Measurements from ENCODE around the gene CHCHD10.

The CHCHD10 gene

GRCh38 chr22:23777776-23778576 lies 10.2 kb upstream of the CHCHD10 start:
- H3K27ac ChIP-seq (ENCODE audit: low read length), result no peak overlapping the region
- no peak overlapping the region for H3K4me3 ChIP-seq (ENCODE audit: low read length)
- H3K9ac ChIP-seq (ENCODE audit: low read length), result no peak overlapping the region
- no peaks in the 10 kb centered on the region for H3K9me3 ChIP-seq (ENCODE audit: control insufficient read depth, low read depth, low read length)
- no peaks in the 10 kb centered on the region for H3K36me3 ChIP-seq (ENCODE audit: control insufficient read depth, low read depth, low read length)
- H3K4me1 ChIP-seq (ENCODE audit: control insufficient read depth, low read depth, low read length), result peaks cover 3% of the 10 kb centered on the region
- peaks cover 16% of the 10 kb centered on the region for H3K27me3 ChIP-seq (ENCODE audit: control insufficient read depth, insufficient read depth, low read length)

- Histone ChIP-seq H3K4me1 (ENCODE audit: control insufficient read depth, low read depth, low read length) (peaks cover 3% of the 10 kb centered on the region), H3K9me3 (ENCODE audit: control insufficient read depth, low read depth, low read length) (no peaks in the 10 kb centered on the region), H3K27ac (ENCODE audit: low read length) (no peak overlapping the region), H3K4me3 (ENCODE audit: low read length) (no peak overlapping the region), H3K9ac (ENCODE audit: low read length) (no peak overlapping the region), H3K27me3 (ENCODE audit: control insufficient read depth, insufficient read depth, low read length) (peaks cover 17% of the 10 kb centered on the region), H3K36me3 (ENCODE audit: control insufficient read depth, low read depth, low read length) (no peaks in the 10 kb centered on the region)
Measured at GRCh38 chr22:23775779-23776375, 8.1 kb upstream of the CHCHD10 start.

- Histone ChIP-seq H3K9me3 (ENCODE audit: control insufficient read depth, low read depth, low read length) (no peaks in the 10 kb centered on the region), H3K27ac (ENCODE audit: low read length) (no peak overlapping the region), H3K4me3 (ENCODE audit: low read length) (no peak overlapping the region), H3K4me1 (ENCODE audit: control insufficient read depth, low read depth, low read length) (peaks cover 3% of the 10 kb centered on the region), H3K36me3 (ENCODE audit: control insufficient read depth, low read depth, low read length) (no peaks in the 10 kb centered on the region), H3K9ac (ENCODE audit: low read length) (no peak overlapping the region), H3K27me3 (ENCODE audit: control insufficient read depth, insufficient read depth, low read length) (peaks cover 17% of the 10 kb centered on the region)
Measured at GRCh38 chr22:23774922-23775436, 7.2 kb upstream of the CHCHD10 start.

DNA sequence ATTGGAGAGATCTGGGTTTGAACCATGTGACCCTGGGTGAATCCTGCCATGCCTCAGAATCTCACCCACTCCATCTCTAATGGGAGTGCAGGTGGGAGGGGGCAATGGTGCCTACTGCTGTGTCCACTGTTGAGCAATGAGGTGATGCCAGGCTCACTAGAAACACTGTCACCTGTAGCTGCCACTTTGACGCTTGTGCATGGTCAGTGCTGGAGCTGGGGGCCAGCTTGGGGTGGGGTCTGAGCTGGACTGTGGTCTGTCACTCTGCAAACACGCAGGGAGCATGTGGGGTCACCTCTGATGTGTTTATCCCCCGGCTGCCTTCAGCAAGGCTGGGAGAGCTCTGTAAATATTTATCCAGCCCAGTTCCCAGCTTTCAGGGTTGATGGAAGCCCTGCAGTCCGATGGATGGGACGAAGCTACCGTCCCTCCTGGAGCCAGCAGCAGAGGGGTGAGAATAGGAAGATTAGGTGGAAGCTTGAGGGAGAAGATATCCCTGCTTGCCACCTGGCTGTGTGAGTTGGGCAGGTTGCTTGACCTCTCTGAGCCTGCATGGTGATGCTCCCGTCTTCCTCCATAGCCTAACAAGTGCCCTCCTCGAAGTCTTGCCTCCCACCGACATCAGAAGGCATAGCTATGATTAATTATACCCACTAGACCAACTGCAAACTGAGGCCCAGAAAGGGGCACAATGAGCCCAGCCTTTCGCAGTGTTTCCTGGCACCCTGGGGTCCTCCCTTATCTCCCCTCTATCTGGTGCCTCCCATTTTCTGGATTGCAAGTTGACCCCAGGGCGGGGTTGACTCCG lies 6.5 kb upstream of the CHCHD10 start:
- Histone ChIP-seq H3K27ac (ENCODE audit: low read length) (no peak overlapping the region), H3K4me3 (ENCODE audit: low read length) (no peak overlapping the region), H3K9me3 (ENCODE audit: control insufficient read depth, low read depth, low read length) (no peaks in the 10 kb centered on the region), H3K36me3 (ENCODE audit: control insufficient read depth, low read depth, low read length) (no peaks in the 10 kb centered on the region), H3K4me1 (ENCODE audit: control insufficient read depth, low read depth, low read length) (peaks cover 3% of the 10 kb centered on the region), H3K27me3 (ENCODE audit: control insufficient read depth, insufficient read depth, low read length) (peaks cover 23% of the 10 kb centered on the region), H3K9ac (ENCODE audit: low read length) (no peak overlapping the region)

DNA sequence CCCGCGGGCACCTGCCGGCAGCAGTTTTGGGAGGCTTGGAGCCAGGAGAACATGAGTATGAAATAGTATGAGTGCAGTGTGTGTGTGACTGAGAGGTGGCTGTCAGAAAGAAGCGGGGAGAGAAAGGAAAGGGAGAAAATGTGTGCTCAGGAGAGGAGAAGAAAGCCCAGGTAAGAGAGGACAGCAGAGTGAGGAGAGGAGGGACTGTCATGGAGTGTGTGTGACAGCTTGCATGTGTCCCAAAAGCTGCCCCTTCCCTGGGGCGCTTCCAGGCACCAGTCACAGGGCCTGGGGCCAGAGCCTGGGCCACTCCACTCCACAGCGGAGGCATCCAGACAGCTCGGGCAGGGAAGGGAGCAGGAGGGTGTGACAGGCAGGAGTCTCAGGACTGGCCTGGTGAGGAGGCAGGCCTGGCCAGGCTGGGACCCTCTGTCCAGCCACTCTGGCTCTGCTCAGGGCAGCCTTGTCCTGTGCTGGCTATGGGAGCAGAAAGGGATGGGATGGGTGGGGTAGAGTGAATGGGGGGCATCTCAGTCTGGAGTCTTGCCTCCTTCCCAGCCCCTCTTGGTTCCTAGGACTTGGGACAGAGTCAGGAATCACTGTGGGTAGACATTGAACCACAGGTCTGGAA lies 5.8 kb upstream of the CHCHD10 start:
- Histone ChIP-seq H3K36me3 (ENCODE audit: control insufficient read depth, low read depth, low read length) (no peaks in the 10 kb centered on the region), H3K9ac (ENCODE audit: low read length) (no peak overlapping the region), H3K4me3 (ENCODE audit: low read length) (peak overlapping the region; percentile 69), H3K27ac (ENCODE audit: low read length) (no peak overlapping the region), H3K9me3 (ENCODE audit: control insufficient read depth, low read depth, low read length) (no peaks in the 10 kb centered on the region), H3K27me3 (ENCODE audit: control insufficient read depth, insufficient read depth, low read length) (peaks cover 28% of the 10 kb centered on the region), H3K4me1 (ENCODE audit: control insufficient read depth, low read depth, low read length) (peaks cover 3% of the 10 kb centered on the region)

DNA sequence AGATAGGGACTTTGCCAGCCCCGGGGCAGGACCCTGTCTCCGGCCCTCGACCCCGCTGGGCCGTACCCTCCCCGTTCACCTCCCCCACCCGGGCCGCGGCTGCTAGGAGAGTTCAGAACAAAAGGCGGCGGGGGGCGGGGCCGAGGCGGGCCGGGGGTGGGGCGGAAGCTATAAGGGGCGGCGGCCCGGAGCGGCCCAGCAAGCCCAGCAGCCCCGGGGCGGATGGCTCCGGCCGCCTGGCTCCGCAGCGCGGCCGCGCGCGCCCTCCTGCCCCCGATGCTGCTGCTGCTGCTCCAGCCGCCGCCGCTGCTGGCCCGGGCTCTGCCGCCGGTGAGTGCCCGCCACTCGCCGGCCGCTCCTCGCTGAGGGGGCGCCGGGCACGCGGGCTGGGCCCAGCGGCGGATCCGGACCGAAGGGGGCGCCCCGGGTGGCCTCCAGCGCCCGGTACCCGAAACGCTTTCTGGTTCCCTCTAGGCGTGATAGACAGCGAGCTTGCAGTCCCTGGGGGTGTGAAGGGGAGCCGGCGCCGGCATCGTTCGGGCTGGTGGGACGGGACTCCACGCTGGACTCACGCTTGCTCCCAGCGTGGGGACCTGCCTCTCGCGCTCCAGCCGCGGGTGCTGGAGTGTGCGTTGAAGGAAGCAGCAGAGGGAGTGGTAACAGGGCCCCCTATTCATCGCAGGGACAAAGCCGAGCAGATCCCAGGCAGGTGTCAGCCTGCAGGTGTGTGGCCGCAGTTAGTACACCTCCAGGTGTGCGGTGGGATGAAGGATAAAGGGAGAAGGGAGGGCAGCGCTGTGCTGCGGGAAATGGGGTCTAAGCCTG lies 5.1 kb upstream of the CHCHD10 start, which contains the start of gene MMP11:
Gene MMP11 (plus strand): TSS at position 201 of the 825 bp plus-strand sequence. CDS start 22 bp downstream, at position 223.
- no peaks in the 10 kb centered on the region for H3K9me3 ChIP-seq (ENCODE audit: control insufficient read depth, low read depth, low read length)
- no peaks in the 10 kb centered on the region for H3K36me3 ChIP-seq (ENCODE audit: control insufficient read depth, low read depth, low read length)
- H3K4me1 ChIP-seq (ENCODE audit: control insufficient read depth, low read depth, low read length), result peaks cover 3% of the 10 kb centered on the region
- H3K27me3 ChIP-seq (ENCODE audit: control insufficient read depth, insufficient read depth, low read length), result peaks cover 28% of the 10 kb centered on the region
- peak within 1 kb of the TSS; percentile 28 for H3K9ac ChIP-seq (ENCODE audit: low read length)
- H3K4me3 ChIP-seq (ENCODE audit: low read length), result peak within 1 kb of the TSS; percentile 69
- no peak within 1 kb of the TSS for H3K27ac ChIP-seq (ENCODE audit: low read length)

- no peak overlapping the region for H3K27ac ChIP-seq (ENCODE audit: low read length)
- H3K9ac ChIP-seq (ENCODE audit: low read length), result no peak overlapping the region
- peak overlapping the region; percentile 49 for H3K4me3 ChIP-seq (ENCODE audit: low read length)
- H3K36me3 ChIP-seq (ENCODE audit: control insufficient read depth, low read depth, low read length), result no peaks in the 10 kb centered on the region
- H3K9me3 ChIP-seq (ENCODE audit: control insufficient read depth, low read depth, low read length), result no peaks in the 10 kb centered on the region
- peaks cover 3% of the 10 kb centered on the region for H3K4me1 ChIP-seq (ENCODE audit: control insufficient read depth, low read depth, low read length)
- peaks cover 28% of the 10 kb centered on the region for H3K27me3 ChIP-seq (ENCODE audit: control insufficient read depth, insufficient read depth, low read length)
Measured at GRCh38 chr22:23772315-23772648, 4.5 kb upstream of the CHCHD10 start.

DNA sequence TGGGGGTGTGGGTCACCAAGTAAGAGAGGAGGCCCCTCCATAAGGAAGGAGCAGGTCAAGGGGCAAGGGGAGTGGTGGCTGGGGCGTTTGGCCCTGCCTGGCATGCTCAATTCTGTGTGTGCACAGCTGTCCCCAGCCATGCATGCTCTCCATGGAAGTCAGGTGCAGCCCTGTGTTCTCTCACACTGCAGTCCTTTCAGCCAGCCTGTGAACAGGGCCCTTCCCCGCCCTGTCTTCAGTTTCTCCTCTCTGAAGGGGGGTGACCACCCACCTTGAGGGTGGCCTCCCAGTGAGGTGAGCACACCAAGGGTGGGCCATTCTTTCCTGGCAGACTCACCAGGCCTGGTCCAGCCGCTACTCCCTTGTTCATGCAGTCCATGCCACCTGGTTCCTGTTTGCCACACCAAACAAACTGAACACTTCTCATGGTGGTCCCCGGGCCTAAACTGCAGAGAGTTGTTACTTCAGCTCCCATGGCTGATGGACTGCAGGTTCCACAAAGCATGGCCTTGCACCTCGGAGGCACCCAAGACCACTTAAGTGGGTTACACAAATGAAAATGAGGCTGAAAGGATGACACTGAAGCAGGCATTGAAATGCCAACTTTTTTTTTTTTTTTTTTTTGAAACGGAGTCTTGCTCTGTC lies 1.7 kb upstream of the CHCHD10 start:
- H3K27ac ChIP-seq (ENCODE audit: low read length), result no peak overlapping the region
- peaks cover 27% of the 10 kb centered on the region for H3K27me3 ChIP-seq (ENCODE audit: control insufficient read depth, insufficient read depth, low read length)
- no peak overlapping the region for H3K9ac ChIP-seq (ENCODE audit: low read length)
- peaks cover 7% of the 10 kb centered on the region for H3K4me1 ChIP-seq (ENCODE audit: control insufficient read depth, low read depth, low read length)
- peaks cover 6% of the 10 kb centered on the region for H3K36me3 ChIP-seq (ENCODE audit: control insufficient read depth, low read depth, low read length)
- no peaks in the 10 kb centered on the region for H3K9me3 ChIP-seq (ENCODE audit: control insufficient read depth, low read depth, low read length)
- H3K4me3 ChIP-seq (ENCODE audit: low read length), result no peak overlapping the region

GRCh38 chr22:23767303-23767672 lies 484 bp downstream of the CHCHD10 start:
- Histone ChIP-seq H3K9ac (ENCODE audit: low read length) (peak overlapping the region; percentile 71), H3K4me3 (ENCODE audit: low read length) (peak overlapping the region; percentile 87), H3K4me1 (ENCODE audit: control insufficient read depth, low read depth, low read length) (peaks cover 14% of the 10 kb centered on the region), H3K36me3 (ENCODE audit: control insufficient read depth, low read depth, low read length) (peaks cover 6% of the 10 kb centered on the region), H3K27ac (ENCODE audit: low read length) (peak overlapping the region; percentile 53), H3K27me3 (ENCODE audit: control insufficient read depth, insufficient read depth, low read length) (peaks cover 11% of the 10 kb centered on the region), H3K9me3 (ENCODE audit: control insufficient read depth, low read depth, low read length) (no peaks in the 10 kb centered on the region)
